Measurements from ENCODE around the gene OR2L13.

DNA sequence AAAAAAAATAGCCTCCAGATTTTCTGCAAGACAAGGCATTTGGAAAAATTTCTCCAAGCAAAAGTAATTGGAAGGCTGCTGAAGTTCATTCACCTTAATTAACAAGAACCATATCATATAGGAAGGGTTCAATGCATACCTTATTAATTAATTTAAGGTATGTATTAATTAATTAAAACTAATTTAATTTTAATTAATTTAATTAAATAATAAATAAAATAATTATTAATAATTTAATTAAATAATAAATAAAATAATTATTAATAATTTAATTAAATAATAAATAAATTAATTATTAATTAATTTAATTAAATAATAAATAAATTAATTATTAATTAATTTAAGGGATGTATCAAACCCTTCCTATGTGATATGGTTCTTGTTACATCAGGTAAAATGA is 7.9 kb downstream of the OR2L13 start:
- TF ChIP-seq, protein P1, sequence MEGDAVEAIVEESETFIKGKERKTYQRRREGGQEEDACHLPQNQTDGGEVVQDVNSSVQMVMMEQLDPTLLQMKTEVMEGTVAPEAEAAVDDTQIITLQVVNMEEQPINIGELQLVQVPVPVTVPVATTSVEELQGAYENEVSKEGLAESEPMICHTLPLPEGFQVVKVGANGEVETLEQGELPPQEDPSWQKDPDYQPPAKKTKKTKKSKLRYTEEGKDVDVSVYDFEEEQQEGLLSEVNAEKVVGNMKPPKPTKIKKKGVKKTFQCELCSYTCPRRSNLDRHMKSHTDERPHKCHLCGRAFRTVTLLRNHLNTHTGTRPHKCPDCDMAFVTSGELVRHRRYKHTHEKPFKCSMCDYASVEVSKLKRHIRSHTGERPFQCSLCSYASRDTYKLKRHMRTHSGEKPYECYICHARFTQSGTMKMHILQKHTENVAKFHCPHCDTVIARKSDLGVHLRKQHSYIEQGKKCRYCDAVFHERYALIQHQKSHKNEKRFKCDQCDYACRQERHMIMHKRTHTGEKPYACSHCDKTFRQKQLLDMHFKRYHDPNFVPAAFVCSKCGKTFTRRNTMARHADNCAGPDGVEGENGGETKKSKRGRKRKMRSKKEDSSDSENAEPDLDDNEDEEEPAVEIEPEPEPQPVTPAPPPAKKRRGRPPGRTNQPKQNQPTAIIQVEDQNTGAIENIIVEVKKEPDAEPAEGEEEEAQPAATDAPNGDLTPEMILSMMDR (IDR thresholded peaks at IDR 0.05) = no peak
- TF ChIP-seq ZFX (IDR thresholded peaks at IDR 0.05; ENCODE audit: borderline replicate concordance) = no peak

All from 22Rv1 (cell line).